NCI-H82 treated with DMSO at 0.1 percent for 48 hours (cell line): ENCODE results near the gene HCFC2.
"Not testable (repeated sequence)": the region's sequence is repeated elsewhere in the genome, so short reads cannot be mapped to it uniquely, and the experiment has no call there.

Source experiments
- DNase-seq: peaks from one replicate; lab custom pipeline; 2025; ENCODE audit not compliant: unreplicated experiment; lab: John Stamatoyannopoulos, UW

Gene HCFC2

DNA sequence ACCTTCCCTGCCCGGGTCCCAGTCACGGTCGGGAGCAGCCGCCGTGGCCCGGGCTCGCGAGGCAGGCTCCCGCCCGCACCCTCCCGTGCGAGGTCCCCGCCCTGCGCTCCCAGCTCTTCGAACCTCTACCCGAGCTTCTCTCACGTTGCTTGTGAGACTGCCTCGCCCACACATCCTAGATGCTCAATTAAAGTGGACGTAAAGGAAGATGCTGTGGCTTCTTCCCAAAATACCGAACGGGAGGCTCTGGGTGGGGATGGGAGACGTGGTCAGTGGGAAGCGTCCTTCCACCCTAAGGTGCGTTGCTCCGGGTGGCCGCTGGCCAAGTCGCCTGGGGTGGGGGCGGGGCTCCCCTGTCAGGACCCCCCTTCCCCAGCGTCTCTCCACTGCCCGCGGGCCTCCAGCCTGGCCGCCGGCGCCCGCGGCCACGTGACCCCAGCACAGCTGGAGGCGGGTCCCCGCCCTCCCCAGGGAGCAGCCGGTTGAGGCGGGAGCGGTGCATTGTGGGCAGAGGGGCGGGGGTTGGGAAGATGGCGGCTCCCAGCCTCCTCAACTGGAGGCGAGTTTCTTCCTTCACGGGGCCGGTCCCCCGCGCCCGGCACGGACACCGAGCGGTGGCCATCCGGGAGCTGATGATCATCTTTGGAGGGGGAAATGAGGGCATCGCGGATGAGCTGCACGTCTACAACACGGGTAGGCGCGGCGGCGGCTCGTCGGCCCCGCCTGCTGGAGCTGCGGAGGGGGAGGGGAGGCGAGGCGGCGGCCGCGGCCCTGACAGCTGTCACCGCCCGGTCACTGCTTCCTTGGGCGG lies at the start of gene HCFC2:
Gene HCFC2, plus strand, starts transcription at position 501 of the 811 bp plus-strand sequence. Its CDS starts 30 bp downstream, at position 531.
- peak; percentile 64 for DNase-seq

DNA sequence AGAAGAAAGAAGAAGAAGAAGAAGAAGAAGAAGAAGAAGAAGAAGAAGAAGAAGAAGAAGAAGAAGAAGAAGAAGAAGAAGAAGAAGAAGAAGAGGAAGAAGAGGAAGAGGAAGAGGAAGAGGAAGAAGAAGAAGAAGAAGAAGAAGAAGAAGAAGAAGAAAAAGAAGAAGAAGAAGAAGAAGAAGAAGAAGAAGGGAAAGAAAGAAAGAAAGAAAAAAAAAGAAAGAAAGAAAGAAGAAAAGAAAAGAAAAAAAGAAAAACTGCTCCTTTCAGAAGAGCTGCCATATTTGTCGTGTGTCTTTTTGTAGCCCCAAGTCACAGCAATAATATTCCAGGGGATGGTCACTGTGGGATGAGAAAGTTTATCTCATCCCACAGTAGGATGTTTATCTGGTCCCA lies 42.5 kb upstream of the HCFC2 start:
- not testable (repeated sequence) for DNase-seq

DNA sequence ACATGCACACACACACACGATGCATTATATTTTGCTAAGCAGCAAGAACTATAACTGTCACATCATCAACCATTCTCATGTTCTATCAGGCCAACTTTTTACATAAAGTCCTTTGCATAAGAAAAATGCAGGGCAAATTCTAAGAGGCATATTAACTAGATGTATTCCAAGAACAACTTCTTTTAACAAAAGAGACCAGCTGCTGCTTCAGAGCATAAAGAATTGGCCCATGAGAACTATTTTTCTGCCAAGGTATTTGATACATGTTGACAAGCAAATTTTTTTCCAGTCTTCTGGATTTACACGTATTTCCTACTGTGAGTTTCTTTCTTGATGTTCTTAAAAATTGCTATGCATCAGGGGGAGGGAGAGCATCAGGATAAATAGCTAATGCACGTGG lies 41.5 kb upstream of the HCFC2 start:
- no peak for DNase-seq

DNA sequence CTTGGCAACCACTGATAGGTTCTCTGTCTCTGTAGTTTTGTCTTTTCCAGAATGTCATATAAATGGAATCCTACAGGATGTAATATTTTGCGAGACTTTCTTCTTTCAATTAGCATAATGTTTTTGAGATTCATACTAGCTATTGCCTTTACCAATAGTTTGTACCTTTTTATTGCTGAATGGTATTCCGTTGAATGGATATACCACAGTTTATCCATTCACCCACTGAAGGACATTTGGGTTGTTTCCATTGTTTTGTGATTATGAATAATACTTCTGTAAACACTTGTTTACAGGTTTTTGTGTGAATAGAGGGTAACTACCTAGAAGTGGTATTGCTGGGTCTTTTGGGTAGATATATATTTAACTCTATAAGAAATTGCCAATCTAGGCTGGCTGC lies 40.6 kb upstream of the HCFC2 start:
- no peak for DNase-seq

DNA sequence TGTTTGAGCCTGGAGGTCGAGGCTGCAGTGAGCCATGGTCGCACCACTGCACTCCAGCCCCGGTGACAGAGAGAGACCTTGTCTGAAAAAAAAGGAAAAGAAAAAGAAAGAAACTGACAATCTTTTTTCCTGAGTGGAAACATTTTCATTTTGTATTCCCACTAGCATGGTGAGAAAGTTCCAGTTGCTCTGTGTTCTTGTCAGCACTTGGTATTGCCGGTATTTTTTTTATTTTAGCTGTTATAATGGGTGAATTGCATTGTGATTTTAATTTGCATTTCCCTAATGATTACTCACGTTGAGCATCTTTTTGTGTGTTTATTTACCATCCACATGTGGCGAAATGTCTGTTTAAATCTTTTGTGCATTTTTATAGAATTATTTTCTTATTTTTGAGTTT lies 40.0 kb upstream of the HCFC2 start:
- no peak for DNase-seq

DNA sequence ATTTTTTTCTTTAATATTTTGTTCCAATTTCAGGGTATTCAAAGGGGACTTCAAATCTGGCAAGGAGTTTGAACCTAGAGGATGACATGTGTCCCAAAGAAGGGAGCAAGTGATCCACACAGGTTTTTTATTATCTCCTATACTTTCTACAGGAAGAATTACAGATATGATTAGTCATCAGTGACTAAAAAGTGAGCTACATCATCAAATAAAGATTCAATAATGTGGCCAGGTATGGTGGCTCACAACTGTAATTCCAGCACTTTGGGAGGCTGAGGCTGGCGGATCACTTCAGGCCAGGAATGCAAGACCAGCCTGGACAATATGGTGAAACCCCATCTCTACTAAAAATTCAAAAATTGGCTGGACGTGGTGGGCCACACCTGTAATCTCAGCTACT lies 38.6 kb upstream of the HCFC2 start:
- DNase-seq: no peak

DNA sequence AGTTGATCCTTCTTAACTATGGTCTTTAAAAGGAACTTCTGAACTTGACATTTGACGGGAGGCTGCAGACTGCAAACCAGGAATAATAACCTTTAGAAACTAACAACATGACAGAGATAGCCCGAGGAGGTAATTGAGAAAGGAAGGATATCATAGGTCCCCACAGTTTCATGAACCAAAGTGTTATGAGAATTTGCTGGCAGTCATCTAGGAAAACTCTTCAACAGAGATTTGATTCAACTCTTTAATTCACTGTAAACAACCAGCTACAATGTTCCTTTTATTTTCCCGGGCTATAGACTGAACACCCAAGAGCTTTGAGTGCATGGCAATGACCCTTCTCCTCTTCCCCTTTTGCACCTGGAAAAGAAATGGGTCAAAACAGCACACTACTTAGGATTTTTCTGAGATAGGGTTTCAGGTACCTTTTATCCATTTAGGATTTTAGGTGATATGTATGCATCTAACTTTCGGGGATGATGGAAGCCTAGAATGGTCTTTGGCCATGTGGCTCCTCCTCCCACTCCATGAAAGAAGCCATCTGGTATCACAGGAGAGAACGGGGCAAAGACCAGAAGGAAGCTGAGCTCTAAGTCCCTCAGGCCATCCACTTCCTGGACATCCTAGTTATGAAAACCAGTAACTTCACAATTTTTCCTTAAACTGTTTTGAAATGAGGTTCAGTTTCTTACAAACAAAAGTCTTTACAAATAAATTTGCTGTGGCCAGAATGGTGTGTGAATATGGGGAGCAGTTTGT lies 37.3 kb upstream of the HCFC2 start:
- DNase-seq: peak; percentile 31

DNA sequence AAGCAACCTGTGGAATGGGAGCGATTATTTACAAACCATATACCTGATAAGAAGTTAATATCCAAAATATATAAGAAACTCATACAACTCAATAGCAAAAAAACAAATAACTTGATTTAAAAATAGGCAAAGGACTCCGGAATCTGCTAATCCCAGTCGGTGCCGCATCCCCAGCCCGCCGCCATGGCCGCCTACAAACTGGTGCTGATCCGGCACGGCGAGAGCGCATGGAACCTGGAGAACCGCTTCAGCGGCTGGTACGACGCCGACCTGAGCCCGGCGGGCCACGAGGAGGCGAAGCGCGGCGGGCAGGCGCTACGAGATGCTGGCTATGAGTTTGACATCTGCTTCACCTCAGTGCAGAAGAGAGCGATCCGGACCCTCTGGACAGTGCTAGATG lies 33.7 kb upstream of the HCFC2 start:
- not testable (repeated sequence) for DNase-seq

DNA sequence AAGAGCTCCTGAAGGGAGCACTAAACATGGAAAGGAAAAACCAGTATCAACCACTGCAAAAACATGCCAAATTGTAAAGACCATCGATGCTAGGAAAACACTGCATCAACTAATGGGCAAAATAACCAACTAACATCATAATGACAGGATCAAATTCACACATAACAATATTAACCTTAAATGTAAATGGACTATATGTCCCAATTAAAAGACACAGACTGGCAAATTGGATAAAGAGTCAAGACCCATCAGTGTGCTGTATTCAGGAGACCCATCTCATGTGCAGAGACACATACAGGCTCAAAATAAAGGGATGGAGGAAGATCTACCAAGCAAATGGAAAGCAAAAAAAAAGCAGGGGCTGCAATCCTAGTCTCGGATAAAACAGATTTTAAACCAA lies 28.2 kb upstream of the HCFC2 start:
- DNase-seq: not testable (repeated sequence)

DNA sequence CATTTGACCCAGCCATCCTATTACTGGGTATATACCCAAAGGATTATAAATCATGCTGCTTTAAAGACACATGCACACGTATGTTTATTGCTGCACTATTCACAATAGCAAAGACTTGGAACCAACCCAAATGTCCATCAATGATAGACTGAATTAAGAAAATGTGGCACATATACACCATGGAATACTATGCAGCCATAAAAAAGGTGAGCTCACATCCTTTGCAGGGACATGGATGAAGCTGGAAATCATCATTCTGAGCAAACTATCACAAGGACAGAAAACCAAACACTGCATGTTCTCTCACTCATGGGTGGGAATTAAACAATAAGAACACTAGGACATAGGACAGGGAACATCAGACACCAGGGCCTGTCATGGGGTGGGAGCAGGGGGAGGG lies 24.6 kb upstream of the HCFC2 start:
- DNase-seq: not testable (repeated sequence)

DNA sequence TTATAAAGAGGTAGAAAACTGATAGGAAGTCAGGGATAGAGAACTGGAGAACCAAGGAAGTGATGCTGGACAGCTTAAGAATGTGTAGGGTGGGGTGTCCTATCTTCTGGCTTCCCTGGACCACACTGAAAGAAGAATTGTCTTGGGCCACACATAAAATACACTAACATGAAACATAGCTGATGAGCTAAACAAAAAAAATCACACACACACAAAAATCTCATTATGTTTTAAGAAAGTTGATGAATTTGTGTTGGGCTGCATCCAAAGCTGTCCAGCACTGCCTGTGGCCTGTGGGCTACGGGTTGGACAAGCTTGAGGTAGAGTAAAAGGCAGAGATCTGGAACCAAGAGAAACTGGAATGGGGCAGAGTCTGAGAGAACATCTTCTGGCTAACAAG lies 21.8 kb upstream of the HCFC2 start:
- DNase-seq: no peak

DNA sequence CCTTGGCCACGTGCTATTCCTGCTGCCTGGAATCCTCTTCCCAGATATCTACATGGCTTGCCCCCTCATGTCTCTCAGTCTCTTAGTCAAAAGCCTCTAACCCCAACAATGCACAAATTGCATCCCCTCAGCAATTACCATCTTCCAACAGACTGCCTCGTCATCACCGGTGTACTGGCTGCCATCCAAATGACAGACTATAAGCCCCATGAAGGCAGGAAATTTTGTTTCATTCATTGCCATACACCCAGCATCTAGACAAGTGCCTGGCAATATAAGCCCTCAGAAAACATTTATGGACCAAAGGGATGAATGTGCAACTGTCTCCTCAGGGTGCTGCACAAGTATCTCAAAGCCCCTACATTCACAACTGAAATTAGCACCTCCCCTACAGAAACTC lies 20.2 kb upstream of the HCFC2 start:
- no peak for DNase-seq

DNA sequence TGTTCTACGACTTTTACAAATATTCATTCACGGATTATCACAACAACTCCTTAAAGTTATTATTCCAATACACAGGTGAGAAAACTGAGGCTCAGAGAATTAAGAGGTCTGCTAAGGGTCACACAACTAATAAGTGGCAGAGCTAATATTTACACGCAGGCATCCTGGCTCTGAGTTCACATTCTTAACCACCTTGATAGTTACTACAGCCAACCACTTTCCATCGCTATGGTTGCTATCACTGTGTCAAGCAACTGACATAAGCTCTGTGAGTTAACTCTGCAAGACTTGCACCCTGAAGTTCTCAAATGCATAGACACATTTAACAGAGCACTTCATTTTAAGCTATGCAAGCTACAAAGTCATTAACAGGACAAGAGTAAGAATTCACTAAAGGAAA lies 18.0 kb upstream of the HCFC2 start:
- DNase-seq: no peak

DNA sequence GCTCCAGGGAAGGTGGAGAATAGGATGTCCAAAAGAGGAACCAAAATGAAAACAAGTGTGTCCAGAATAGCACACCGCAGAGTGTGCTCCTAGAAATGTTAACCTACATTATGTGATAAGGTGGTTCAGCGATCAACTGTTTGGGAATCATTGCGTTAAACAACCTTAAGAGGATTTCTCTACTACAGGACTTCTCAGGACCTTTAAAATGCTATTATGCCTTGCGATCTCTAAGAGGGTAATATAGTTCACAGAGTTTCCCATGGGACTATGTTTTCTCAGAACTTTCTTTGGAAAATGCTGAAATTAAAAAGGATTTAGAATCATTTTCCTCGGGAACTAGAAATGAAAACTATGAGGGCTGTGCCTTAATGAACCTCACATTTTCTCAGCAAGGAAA lies 16.2 kb upstream of the HCFC2 start:
- DNase-seq: no peak

DNA sequence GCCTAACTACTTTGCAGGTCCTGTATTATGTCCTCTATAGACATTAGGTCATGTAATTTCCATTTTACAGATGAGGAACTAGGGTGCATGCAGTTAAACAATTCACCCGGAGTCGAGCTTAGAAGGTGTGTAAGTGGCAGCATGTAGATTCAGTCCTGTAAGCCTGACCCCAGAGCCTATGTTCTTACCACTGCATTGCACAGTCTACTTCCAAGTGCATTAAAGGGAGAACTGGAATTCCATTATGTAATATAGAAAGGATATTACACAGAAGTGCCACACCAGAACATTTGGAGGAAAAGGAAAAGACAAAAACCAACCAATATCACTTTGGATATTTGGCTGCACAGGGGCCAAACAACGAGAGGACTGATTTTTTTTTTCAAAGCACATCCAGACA lies 15.5 kb upstream of the HCFC2 start:
- no peak for DNase-seq

DNA sequence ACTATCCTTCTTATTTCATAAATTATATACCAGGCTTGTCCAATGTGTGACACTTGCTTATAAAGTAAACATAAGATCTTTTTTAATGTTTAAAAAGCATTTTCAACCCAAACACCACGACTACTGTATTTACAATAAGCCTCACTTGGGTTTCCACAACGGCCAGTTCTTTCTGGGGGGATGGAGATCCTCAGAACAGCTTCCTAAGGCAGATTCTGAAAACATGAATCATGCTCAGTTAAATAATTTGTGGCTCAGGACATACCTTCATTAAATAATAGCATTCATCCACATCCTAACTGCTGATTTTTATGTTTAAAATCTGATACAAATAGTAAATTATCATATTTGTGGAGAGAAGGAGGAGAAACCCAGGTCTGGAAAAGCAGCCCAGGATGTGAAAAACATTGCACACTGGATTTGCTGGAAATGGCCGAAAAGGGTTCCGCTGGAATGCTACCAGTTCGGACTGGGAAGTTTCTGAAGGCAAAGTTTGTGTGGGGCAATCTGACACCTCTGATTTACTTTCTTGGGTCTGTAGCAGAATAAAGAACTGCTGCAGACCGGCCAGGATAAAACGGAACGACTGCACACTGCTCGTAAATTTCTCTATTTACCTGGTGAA lies 14.9 kb upstream of the HCFC2 start:
- DNase-seq: no peak

DNA sequence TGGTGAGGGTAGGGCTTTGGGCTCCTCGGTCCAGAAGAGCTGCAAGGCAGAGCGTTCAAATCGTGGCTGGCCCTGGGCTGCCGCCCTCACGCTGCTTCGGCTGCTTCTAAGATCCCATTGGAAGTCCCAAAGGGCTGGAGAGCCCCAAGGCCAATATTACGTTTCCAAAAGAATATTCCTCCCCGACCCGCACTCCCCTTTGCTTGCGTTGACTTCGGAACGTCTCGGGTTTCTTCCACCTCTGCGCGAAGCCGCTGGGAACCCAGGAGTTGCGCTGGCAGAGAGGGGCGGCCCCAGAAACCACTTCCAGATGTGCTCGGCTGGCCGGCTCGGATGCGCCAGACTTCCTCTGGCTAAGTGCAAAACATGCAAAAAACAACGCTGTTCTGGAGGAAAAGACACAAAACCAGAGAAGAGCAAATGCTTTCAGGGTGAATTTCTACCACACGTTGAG lies 14.4 kb upstream of the HCFC2 start, which contains the start of gene GLT8D2:
Gene GLT8D2, minus strand, starts transcription at position 285 of the 454 bp plus-strand sequence. CDS start 30,539 bp downstream, outside the sequence.
- DNase-seq: no peak

DNA sequence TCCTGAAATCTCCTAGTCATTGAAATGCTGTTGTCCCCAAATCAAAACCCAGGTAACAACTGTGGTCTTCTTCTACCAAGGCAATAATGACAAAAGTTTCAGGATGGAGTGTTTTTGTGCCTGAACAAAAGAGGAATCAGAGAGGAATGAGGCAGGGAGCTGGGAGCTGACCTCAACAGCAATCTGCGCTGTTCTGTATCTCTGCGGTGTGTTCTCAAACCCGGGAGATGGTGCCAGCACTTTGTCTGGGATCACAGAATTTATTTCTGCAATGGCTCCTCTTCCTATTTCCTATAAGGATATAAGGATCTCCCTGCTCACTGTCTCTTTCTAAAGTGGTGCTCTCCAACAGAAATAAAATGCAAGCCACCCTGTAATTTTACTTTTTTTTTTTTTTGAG lies 13.9 kb upstream of the HCFC2 start:
- DNase-seq: no peak

DNA sequence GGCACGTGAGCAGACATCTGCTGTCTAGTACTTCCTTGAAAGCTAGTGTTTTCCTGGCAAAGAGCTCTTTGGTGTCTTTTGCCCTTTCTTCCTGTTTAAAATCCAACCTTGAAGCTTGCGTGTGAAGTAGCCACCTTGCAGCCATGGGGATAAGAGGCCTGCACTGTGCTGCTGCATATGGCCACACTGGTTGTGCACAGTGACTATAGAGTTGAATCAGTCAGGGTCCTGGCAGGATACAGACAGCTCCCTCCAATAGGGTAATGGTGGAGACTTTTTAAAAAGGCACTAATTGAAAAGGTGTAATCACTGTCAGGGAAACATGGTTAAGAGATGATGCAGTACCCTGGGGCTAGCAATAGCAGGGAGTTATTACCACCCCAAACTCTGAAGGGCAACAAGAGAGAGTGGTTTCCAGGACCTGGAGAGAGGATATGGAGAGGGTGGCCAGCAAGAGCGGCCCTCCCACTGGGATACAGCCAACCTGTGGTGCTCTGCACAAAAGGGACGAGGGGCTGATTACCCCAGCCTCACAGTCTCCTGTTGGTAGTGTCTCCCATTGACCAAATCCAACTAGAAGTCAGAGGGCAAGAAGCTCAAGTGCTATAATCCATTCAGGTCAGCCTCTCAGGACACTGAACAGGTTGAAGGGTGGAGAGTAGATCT lies 9.5 kb upstream of the HCFC2 start:
- no peak for DNase-seq

DNA sequence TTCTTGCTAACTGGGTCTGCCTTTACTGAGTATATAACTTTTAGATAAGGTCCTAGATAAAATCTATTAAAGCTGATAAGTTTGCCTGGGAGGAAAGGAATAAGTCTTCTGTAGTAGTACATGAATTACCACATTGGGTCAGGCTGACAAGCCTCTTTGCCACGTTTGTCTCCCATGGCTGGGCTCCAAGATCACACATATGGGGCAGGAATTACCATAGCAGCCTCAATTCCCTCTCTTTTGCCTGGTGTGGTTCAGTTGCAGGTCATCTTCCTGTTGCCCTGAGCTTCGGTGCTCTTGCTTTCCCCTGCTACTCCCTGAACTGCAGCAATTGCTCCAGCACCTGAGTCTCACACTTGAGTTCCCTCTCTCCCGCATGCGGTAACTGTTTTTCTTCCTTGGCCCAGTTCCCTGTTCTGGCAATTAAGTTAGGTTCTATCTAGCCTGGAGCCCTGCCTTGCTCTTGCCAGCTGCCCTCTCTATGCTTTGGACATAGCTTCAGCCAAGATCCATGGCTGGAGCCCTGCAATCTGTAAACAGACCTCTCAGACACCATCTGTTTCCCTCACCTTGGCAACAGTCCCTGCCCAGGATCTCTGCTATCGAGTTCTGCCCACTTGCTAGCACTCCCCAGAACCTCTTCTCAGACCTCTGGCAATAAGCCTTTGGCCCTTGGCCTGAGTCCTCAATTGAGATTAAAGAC lies 8.5 kb upstream of the HCFC2 start:
- DNase-seq: peak; percentile 54
